HG03460 (cell line): ENCODE results near the gene IZUMO1.
"Not testable (repeated sequence)": the region's sequence is repeated elsewhere in the genome, so short reads cannot be mapped to it uniquely, and the experiment has no call there.

Experiments
- ATAC-seq: cut with Tn5 transposase; IDR thresholded peaks from one replicate; pipeline ENCODE4 v1.9.1; 2021; ENCODE audit not compliant: unreplicated experiment

The IZUMO1 gene

DNA sequence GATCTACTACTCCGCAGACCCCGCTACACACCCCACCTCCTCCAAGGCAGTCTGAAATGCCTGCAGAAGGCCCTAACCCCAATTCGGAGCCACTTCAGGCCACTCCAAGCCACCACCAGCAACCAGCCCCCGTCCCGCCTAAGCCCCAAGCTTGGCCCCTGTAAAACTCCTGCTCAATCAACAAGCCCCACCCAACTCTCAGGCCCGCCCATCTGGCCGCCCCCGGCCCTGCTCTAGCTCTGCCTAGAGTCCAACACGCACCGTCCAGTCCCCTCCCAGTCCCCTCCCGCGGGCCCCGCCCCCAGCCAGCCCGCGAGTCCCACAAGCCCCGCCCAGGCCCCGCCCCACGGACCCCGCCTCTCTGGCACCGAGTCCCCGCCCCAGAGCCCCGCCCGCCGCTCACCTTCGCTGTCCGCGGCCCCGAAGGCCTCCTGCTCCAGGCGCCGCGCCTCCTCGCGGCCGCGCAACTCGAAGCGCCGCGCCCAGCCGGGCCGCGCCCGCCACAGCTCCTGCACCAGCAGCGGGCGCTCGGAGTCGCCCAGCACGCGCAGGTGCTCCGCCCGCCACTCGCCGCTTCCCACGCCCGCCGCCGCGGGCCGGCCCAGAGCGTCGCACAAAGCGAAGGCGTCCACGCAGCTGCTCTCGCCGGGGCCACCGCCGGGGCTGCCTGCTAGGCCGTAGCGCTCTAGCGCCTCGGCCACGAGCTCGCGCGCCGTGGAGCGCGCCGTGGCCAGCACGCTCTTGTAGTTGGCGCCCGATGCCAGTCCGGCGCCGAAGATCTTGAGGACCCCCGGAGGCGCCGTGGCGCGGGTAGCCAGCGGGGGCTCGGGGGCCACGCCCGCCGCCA lies 7.9 kb downstream of the IZUMO1 start:
- peak; percentile 81 for ATAC-seq

DNA sequence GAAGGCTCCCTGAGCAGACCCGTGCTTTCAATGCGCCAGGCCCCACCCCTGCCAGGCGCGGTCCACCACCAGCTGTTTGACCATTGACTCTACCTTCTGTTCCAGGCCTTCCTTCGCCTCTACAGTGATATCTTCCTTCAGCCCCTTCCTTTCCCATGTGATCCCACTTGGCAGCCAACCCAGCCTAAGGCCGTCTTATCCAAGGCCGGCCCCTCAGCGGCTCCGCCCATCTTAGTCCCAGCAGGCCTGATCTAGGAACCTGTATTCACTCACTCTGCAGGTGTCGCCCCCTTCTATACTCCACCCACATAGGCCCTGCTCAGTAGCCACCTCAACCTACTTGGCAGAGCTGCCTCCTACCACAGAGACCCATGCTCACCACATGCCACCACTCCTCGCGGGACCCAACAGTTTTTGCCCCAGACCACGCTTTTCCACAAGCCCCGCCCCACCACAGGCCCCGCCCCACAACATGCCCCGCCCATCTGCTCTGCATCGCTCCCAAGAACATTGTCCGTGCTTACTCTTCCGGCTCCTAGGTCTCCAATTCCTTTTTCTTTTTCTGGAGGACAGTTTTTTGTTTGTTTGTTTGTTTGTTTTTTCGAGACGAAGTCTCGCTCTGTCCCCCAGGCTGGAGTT lies 9.2 kb downstream of the IZUMO1 start:
- no peak for ATAC-seq

DNA sequence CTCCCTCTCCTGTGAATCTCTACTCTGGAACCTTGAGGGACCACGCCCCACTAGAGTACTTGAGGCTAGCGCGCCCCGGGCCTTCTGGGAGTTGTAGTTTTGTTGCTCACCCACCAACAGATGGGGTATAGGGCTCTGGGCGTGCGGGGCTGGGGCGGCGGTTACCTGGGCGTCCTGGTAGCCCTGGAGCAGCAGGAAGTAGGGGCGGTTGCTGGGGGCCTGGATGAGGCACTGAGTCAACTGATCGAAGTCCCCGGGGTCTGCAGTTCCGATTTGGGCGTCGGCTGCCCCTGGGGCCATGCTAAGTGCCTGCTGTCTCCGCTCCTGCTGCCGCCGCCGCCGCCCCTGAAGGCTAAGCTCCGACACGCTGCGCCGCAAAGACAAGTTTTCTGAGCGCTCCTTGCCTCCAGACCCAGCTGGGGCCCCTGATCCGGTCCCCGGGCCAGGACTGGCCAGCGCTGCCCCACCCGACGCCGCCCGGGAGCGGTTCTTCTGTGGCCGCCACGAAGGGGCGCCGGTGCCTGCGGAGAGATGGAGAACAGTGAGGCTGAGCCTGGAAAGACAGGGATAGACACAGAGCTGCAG lies 11.6 kb downstream of the IZUMO1 start:
- ATAC-seq, result no peak

DNA sequence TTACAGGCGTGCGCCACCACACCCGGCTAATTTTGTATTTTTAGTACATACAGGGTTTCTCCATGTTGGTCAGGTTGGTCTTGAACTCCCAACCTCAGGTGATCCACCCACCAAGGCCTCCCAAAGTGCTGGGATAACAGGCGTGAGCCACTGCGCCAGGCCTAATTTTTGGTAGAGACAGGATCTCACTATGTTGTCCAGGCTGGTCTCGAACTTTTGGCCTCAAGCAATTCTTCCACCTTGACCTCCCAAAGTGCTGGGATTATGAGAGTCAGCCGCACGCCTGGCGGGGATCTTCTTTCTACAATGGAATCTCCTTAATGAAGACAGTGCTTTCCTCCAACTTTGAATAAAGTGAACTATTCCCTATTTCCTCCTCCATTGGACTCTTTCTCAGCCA lies 12.1 kb downstream of the IZUMO1 start:
- ATAC-seq, result no peak

DNA sequence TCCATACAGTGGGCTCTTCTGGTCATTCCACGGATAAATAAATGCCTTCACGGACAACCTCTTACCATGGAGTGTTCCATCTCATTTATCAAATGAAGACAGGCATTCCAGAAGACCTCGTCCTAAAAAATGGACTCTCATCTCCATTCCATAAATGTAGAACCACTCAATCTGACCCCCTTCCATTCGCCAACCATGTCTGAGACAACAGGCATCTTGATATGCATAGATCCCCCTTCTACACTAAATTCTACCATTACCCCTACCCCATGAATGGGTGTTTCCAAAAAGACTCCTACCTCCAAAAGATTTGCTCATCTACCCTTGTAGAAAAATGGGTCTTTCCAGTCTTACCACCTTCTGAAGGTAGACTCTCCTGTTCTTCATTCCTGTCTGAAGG lies 15.3 kb downstream of the IZUMO1 start:
- no peak for ATAC-seq

DNA sequence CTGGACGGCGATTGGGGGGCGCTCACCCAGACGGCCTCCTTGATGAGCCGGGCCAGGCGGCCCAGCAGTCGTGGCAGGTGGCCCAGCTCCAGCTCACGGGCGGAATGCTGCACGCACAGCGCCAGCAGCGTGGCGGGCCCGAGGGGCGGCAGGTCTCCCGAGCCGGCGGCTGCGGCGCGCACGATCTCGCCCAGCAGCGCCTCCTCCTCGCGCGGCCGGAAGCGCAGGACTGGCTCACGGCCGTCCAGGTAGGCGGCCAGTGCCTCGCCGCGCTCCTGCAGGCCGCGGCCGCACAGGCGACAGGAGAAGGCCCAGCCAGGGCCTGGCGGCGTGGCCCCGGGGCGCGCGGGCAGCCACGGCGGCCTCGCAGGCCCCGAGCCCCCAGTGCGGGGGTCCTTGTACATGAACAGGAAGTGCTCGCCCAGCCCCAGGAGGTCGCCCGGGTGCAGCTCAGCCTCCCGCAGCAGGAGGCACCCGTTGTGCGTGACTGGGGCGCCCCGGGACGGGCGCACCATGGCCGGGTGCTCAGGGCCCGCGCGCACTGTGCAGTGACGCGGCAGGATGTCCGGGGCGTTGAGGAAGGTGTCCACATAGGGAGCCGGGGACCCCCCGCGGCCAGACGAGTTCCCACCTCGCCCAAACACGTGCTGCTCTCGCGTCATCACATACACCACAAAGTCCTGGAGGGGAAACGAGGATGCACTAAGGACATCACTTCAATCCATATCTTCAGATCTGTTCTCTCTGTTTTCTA lies 17.6 kb downstream of the IZUMO1 start:
- ATAC-seq, result no peak

DNA sequence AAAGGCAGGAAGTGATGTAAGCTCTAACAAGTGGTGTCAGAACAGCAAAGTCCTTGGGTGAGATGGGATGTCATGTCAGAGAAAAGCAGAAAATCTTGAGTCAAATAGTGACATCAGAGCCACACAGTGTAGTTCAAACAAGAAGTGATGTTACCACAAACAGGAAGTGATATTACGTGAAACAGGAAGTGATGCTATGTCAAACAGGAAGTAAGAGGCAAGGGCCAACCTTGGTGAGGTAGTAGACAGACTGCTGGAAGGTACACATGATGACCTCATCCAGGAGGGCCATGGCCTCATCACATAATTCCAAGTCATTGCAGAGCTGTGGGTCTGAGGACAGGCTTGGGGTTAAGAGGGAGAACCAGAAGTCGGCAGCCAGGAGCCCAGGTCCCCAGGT lies 20.2 kb downstream of the IZUMO1 start:
- no peak for ATAC-seq

DNA sequence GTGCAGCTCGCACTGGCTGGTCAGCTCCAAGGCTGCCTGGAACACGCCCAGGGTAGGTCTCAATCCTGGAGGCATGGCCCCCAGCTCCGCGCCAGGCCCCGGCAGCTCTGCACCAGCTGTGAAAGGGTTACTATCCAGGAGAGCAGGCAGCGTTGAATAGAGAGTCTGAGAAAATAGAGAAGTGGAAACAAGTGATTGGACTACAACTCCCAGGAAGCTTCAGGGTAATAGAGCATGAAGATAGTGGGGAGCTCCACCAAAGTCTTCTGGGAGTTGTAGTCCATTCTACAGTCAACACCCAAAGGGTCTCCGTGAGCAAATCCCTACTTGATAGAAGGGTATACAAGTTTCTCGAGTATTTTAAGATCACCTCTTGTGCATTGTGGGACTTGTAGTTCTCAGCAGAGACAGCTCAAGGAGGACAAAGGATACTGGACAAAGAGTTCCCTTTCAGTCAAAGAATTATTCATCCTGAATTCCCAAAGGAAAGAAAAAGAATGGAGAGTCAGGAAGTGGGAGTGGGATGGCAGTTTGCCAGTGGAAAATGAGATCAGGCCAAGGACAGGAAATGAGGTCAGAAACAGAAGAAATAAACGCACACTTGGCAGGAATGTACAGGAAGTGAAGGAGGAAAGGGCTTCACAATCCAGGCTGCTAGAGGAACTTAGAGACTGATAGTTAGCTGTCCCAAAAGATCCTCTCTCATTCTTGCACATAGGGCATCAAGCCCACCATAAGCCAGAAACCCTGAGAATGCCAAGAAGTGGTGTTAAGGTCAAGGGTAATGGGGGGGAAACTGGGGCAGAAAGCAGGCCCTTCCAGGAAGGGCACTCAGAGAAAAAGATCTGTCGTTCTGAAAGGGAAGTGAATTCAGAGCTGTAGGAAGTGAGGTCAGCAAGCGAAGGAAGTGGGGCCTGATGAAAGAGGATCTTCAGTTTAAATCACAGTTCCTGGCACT lies 21.6 kb downstream of the IZUMO1 start:
- ATAC-seq, result no peak

DNA sequence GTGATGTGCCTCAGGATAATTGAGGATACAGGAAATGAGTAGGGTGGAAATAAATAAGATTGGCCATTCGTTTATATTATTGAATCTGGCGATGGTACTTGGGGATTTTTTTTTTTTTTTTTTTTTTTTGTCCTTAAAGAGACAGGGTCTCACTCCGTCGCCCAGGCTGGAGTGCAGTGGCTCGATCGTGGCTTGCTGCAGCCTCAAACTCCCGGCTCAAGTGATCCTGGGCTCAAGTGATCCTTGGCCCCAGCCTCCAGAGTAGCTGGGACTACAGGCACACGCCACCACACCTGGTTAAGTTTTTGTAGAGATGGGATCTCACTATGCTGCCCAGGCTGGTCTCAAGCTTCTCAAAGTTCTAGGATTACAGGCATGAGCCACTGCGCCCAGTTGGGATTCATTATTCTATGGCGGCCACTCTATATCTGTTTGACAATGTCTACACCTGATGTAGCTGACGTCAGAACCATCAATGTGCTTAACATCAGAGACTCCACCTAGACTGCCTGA lies 24.5 kb downstream of the IZUMO1 start:
- ATAC-seq, result no peak

DNA sequence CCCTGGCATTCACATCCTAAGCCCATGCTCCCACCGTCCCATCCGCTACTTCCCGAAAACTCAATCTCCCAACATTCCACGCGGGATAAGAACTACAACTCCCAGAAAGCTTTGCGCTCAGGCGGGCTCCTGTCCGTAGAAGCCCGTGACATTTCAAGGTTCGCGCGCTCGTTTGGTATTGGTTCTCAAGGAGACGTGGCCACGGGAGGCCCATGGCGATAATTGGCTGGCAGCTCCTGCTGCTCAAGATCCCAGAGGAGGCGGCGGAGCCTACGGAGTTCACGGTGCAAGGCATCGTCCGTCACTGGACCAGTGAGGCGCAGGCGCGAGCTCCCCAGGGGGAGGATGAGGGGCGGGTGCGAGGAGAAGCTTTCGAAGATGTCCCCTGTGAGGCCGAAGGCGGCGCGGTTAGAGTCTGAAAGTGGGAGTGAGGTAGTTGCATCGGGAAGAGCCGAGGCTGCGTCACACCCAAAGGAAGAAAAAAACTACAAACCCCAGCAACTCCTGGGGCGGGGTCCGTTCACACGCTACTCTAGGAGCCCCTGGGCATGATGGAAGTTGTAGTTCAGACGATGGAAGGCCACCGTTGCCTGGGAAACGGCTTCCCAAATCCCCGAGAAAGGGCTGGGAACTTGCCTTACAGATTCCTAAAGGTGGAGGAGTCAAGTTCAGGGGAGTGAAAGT lies 26.0 kb downstream of the IZUMO1 start:
- peak; percentile 77 for ATAC-seq

DNA sequence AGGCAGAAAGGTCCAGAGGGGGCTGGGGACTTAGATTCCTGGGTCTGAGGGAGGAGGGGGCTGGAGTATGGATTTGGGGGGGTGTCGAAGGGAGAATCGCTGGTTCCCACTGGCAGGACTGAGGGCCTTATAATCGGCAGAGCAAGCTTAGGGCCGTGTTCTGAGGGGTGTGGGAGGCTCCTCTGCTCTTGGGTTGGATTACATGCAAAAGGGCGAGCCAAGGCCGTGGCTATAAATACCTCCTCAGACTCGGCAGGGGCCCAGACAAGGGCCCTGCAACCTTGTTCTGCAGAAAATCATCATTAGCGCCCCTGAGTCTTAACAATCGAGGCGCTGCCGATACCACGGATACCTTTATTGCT lies 26.5 kb downstream of the IZUMO1 start:
- ATAC-seq, result peak; percentile 4

DNA sequence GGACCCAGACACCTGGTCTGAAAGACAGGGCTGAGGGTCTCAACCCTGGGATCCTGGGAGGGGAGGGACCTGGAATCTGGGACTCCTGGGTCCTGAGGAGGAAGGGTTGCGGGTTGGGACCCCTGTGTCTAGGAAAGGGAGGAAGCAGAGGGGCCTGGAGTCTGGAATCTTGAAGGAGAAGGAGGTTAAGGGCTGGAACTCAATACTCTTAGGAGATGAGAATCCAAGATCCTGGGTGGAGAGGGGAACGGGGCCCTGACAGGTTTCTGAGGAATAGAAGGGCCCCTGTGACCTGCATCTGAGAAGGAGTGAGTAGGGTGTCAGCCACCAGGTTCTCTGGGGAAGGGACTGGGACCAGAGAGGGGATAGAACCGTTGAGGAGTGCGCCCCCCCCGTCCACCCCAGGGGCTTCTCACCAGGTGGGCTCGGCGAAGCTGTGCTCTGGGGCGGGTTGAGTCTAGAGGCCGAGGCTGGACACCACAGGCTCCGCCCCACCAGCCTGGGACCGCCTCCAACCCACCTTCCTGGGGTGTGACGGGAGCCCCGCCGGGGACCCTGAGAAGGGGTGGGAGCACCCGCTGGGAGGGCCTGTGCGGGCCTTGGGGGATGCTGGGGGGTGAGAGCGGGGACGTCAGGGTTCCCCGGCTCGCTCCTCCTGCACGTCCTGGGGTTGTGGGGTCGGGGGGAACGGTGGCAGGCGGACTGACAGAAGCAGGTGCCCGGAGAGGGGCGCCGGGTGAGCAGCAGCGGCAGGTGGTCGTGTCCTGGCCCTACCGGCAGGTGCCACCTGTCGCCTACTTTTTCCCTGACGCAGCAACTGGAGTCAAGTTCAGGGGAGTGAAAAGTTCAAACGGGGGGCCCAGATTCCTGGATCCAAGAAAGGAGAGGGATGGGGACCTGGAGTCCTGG lies 27.2 kb downstream of the IZUMO1 start, which contains the start of gene MAMSTR:
TSS of gene MAMSTR (minus strand) at position 463 of the 909 bp plus-strand sequence. CDS start 694 bp downstream, outside the sequence.
- ATAC-seq, result no peak

DNA sequence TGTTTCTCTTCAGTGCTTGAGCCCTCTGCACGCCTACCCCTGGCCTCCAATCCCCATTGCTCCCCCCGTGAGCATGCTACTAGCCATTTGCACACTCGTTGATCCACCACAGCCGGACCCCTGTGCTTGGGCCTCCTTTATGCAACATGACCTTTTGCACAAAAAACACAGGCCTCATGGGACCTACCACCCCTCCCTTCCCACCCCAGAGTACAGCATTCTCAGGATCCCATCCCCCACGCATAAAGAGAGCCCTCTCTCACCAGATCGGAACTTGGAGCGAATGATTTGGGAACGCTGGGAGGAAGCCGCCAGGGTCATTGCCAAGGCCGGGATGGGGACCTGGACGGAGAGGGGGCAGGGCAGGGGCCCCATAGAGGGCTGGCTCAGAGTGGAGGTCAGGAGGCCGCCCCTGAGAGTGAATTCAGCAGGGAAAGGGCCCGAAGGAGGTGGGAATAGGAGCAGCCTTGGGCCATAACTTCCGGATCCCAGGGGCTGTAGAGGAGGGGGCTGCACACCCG lies 27.9 kb downstream of the IZUMO1 start:
- ATAC-seq, result no peak

DNA sequence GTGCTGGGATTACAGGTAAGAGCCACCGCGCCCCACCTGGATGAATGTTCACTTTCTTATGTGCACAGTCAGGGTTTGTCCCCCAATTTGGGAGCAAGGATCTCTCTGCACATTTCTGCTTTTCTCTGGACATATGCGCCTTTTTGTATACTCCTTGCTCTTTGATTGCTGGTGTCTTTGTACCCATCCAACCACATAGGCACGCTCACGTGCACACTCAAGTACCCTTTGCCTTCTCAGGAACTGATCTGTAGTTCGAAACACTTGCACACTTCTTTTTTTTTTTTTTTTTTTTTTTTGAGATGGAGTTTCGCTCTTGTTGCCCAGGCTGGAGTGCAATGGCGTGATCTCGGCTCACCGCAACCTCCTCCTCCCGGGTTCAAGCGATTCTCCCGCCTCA lies 28.6 kb downstream of the IZUMO1 start:
- not testable (repeated sequence) for ATAC-seq

DNA sequence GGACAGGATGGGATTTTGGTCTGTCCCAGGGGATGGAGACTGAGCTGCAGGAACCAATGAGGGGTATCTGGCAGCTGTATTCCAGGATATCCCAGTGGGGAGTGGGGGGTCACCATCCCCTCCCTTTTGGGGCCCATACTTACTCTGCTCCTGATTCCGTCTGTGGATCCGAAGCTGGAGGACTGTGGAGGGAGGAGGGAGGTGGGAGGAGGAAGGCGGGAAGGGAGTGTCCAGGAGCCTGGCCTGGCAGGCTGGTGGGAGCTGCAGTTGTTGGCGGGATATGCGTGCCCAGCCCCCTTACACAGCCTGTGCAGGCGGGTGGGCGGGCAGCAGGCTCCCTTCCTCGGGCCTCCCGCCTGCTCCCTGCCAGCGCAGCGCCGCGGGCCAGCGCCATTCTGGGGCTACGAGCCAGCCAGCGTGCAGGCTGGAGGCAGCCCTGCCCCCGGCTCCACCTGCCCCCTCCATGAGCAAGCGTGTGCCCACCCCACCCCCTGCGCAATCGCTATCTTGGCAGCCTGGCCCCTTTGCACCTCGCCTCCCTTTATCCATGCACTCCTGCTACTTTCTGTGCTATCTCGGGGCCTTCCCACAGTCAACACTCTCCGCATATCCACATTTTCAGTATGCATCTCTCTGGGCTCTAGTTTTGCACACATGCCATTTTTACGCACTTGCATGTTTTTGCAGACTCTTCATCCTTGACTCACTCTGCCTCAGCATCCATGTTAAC lies 30.0 kb downstream of the IZUMO1 start:
- ATAC-seq, result no peak

DNA sequence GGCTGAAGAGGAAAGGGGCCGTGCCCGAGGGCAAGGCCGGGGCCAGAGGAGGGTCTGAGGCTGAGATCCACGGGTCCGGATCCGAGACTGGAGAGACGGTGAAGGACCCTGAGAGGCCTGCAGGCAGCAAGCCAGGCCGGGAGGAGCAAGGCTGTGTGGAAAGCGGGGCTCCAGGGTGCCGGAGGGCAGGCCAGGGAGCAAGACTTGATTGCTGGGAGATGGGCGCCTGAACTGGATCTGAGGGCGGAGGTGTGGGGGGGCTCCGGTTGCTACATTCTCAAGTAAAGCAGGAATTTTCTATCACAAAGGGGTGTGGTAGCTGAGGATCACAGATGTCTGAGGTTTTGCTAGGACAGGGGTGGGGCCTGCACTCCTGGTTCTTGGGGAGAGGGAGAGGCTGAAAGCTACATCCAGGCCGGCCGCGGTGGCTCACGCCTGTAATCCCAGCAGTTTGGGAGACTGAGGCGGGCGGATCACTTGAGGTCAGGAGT lies 31.0 kb downstream of the IZUMO1 start:
- ATAC-seq, result no peak
